BJ (cell line): ENCODE results near the gene LYRM2. TPM values are rescaled to one million over a fixed set of nuclear protein-coding genes. Genes with fewer than 3 reads are reported as not detected.

Experiments used
- CTCF ChIA-PET: fragments of 350-600 bp; formaldehyde crosslinking; extraction: SDS; loops from one replicate; lab custom pipeline; 2021; ENCODE audit warnings: antibody characterized with exemption, inconsistent platforms; lab: Yijun Ruan, JAX
- POLR2A ChIA-PET: fragments of 300-600 bp; sonication (Branson Sonifier 250); formaldehyde crosslinking; extraction: SDS; loops from one replicate; lab custom pipeline; 2021; ENCODE audit warnings: antibody characterized with exemption; lab: Charles Lee
- DNase-seq: peaks from one replicate; pipeline ENCODE4 v3.0.0-alpha.2; 2011; ENCODE audit warnings: low read depth
- H3K27me3 ChIP-seq: 2 replicates; pipeline ENCODE4 v1.6.0; 2011; ENCODE audit warnings: low read length; ENCODE audit not compliant: control insufficient read depth, insufficient read depth
- H3K36me3 ChIP-seq: 2 replicates; pipeline ENCODE4 v1.5.1; 2011; ENCODE audit warnings: low read length; ENCODE audit not compliant: control insufficient read depth, insufficient read depth
- H3K4me3 ChIP-seq: 2 replicates; pipeline ENCODE4 v1.5.1; 2011; ENCODE audit warnings: low read depth, mild to moderate bottlenecking, control low read depth, low read length
- CTCF ChIP-seq: IDR thresholded peaks from 2 replicates; pipeline ENCODE4 v1.5.1; 2011; ENCODE audit warnings: low read depth, mild to moderate bottlenecking, control low read depth, inconsistent platforms, low read length, moderate library complexity; ENCODE audit not compliant: insufficient read depth
- polyA plus RNA-seq: library from polyadenylated mRNA; depleted of rRNA; stranded (reverse); fragments of >200 nt; gene quantifications from 2 replicates; pipeline ENCODE4 v1.2.3, GENCODE V29; 2011

The LYRM2 gene
- polyA plus RNA-seq, 1 experiment, result 15.3 TPM

GRCh38 chr6:89589297-89590025 is 49.1 kb downstream of the LYRM2 start:
- no peak for TF ChIP-seq CTCF
- DNase-seq, result no peak
- ChIA-PET CTCF (no interaction called here), POLR2A (no interaction called here)
- Histone ChIP-seq H3K27me3 (no peaks in the 10 kb centered on the region), H3K36me3 (no peaks in the 10 kb centered on the region), H3K4me3 (no peak overlapping the region)

GRCh38 chr6:89585154-89585553 is 53.4 kb downstream of the LYRM2 start:
- ChIA-PET CTCF (no interaction called here), POLR2A (no interaction called here)
- Histone ChIP-seq H3K4me3 (no peak overlapping the region), H3K36me3 (no peaks in the 10 kb centered on the region), H3K27me3 (no peaks in the 10 kb centered on the region)
- no peak for DNase-seq
- no peak for TF ChIP-seq CTCF

GRCh38 chr6:89584539-89584938 is 54.0 kb downstream of the LYRM2 start:
- H3K27me3 ChIP-seq, result no peaks in the 10 kb centered on the region
- POLR2A ChIA-PET, result no interaction called here
- TF ChIP-seq CTCF, result no peak
- no peaks in the 10 kb centered on the region for H3K36me3 ChIP-seq
- CTCF ChIA-PET, result interaction anchor here (0.8 kb wide), 1 partner anchor 15 kb away, joined by 3 read pairs; no protein-coding TSS in a partner anchor
- DNase-seq, result no peak
- no peak overlapping the region for H3K4me3 ChIP-seq

- H3K36me3 ChIP-seq, result no peaks in the 10 kb centered on the region
- H3K27me3 ChIP-seq, result no peaks in the 10 kb centered on the region
- POLR2A ChIA-PET, result no interaction called here
- no peak overlapping the region for H3K4me3 ChIP-seq
- no peak for DNase-seq
- CTCF ChIA-PET, result no interaction called here
- TF ChIP-seq CTCF, result no peak
Observed at GRCh38 chr6:89583559-89583958, 55.0 kb downstream of the LYRM2 start.

GRCh38 chr6:89582669-89583325 is 55.8 kb downstream of the LYRM2 start:
- DNase-seq, result no peak
- ChIA-PET POLR2A (no interaction called here), CTCF (interaction anchor here (0.5 kb wide), 1 partner anchor 331 kb away, joined by 3 read pairs; no protein-coding TSS in a partner anchor)
- TF ChIP-seq CTCF, result no peak
- no peaks in the 10 kb centered on the region for H3K36me3 ChIP-seq
- no peaks in the 10 kb centered on the region for H3K27me3 ChIP-seq
- no peak overlapping the region for H3K4me3 ChIP-seq
